AG09319 (cell line): ENCODE data around the gene CCDC69.

Experiments
- DNase-seq: peaks from one replicate; pipeline ENCODE4 v3.0.0-alpha.2; 2010; ENCODE audit warnings: low read depth; ENCODE audit errors: extremely low read depth
- CTCF ChIP-seq: IDR thresholded peaks from 2 replicates; pipeline ENCODE4 v1.5.1; 2011; ENCODE audit warnings: low read depth, mild to moderate bottlenecking, inconsistent platforms, low read length, moderate library complexity

CCDC69 gene

GRCh38 chr5:151191661-151192060 is 32.2 kb downstream of the CCDC69 start:
- no peak for DNase-seq
- no peak for TF ChIP-seq CTCF

- TF ChIP-seq CTCF: no peak
- no peak for DNase-seq
Measured at GRCh38 chr5:151189151-151189550, 34.7 kb downstream of the CCDC69 start.

GRCh38 chr5:151186538-151186937 is 37.4 kb downstream of the CCDC69 start:
- DNase-seq: no peak
- TF ChIP-seq CTCF: no peak

GRCh38 chr5:151186052-151186451 is 37.8 kb downstream of the CCDC69 start:
- no peak for TF ChIP-seq CTCF
- no peak for DNase-seq

GRCh38 chr5:151184316-151185042 is 39.4 kb downstream of the CCDC69 start:
- no peak for DNase-seq
- TF ChIP-seq CTCF: no peak

GRCh38 chr5:151183456-151184245 is 40.2 kb downstream of the CCDC69 start:
- no peak for TF ChIP-seq CTCF
- DNase-seq: no peak

GRCh38 chr5:151182976-151183375 is 40.9 kb downstream of the CCDC69 start:
- no peak for TF ChIP-seq CTCF
- no peak for DNase-seq
